Hematopoietic multipotent progenitor cell treated with erythropoietin and hydrocortisone succinate and interleukin-3 and kit ligand, for 17 days (in vitro differentiated cells): ENCODE results near the gene KIT.
"Not testable (repeated sequence)": the region's sequence is repeated elsewhere in the genome, so short reads cannot be mapped to it uniquely, and the experiment has no call there.

ENCODE experiments used
- DNase-seq: peaks from one replicate; pipeline ENCODE4 v3.0.0-alpha.2; 2015; ENCODE audit warnings: low spot score

KIT gene

DNA sequence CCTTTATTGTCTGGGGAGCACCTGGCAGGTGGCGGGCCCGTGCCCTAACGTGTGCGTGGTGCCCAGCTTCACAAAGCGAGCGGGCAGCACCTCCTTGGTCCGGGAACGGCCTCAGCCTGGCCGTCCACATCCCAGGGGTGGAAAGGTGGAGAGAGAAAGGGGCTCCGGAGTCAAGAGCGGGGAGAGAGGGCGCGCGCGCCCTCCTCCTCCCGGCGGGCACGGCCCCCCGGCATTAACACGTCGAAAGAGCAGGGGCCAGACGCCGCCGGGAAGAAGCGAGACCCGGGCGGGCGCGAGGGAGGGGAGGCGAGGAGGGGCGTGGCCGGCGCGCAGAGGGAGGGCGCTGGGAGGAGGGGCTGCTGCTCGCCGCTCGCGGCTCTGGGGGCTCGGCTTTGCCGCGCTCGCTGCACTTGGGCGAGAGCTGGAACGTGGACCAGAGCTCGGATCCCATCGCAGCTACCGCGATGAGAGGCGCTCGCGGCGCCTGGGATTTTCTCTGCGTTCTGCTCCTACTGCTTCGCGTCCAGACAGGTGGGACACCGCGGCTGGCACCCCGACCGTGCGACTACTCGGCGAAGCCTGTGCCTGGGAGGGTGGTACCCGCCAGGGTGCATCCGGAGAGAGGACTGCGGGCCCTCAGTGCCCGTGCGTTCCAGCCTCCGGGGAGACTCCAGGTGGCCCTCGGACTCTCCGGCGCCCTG, at the start of gene KIT:
Gene KIT (plus strand): TSS at position 407 of the 701 bp plus-strand sequence. CDS start 58 bp downstream, at position 465.
- no peak for DNase-seq

DNA sequence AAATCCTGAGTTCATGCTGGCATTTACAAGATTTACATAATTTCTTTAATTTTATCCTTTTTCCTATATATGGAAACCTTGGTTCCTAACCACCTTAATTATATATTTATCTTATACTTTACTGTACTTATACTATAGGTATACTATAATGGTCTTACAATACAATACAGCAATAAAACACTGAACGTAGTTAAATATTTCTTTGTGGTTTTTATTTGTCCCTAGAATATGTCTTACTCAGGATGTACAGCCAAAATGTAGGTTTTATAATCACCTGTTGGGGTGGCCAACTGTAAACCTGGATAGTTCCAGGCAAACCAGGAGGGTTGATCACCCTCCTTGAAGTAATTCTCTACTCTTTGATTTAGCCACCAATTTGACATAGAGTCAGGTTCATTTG, 48.4 kb upstream of the KIT start:
- DNase-seq = no peak

DNA sequence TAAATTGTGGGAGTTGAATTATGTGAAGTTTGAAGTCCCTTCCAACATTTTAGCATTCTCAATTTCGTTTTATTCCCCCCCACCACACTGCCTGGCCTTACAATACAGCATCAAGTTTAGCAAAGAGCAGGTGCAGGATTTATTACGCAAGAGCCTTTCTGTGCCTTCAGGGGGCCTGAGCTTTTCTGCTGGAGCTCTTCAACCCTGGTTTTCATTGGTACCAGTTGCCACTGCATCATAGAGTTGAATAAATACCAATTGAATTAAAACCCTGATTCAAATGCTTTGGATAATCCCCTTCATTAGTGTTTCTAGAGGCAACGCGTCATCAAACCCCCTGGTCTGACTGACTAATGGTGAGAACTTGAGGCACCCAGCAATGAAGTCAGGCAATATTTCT, 43.6 kb upstream of the KIT start:
- no peak for DNase-seq

DNA sequence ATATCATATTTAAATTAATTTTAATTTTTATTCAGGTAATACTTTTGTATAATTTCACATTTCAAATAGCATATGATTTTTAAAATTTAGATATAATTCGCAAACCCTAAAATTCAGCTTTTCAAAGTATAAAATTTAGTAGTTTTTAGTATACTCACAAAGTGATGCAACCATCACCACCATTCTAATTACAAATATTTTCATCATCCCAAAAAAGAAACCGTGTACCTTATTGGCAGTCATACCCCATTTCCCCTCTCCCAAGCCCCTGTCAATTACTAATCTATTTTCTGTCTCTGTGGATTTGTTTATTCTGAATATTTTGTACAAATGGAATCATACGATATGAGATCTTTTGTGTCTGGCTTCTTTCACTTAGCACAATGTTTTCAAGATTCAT, 37.0 kb upstream of the KIT start:
- no peak for DNase-seq

DNA sequence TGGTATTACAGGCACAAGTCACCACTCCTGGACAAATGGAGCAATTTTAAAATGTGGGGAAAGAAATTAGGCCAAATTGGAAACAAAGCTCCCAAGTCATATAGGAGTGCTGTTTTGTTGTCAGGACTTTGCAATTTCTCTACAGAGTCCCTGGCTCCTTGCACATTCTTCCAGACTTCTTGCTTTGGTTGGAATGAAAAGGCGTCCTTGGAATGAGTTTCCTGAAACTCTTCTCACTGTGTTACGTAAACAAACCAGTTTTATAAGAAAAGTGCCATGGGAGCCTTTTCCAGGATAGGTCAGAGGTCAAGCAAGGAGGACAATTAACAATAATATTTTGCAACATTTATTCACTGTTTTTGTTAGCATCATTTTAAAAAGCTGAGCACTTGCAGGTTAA, 32.4 kb upstream of the KIT start:
- no peak for DNase-seq

DNA sequence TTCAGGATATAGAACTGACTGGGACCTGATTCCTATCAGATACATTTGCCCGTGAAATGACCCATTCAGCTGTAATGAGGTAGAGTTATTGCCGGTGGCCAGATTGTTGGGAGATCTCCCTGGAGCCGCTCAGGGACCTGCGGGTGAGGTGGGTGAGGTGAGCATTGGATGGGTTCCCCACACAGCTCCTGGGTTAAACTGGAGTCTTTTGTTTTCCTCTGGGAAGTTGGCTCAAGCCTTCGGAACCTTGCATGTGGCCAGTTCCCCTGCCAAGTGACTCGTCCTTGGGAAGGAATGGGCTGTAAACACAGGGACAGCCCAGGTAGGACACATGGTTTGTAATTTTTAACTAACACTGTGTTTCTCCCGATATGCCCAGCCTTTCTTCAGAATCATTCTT, 31.6 kb upstream of the KIT start:
- DNase-seq = no peak

DNA sequence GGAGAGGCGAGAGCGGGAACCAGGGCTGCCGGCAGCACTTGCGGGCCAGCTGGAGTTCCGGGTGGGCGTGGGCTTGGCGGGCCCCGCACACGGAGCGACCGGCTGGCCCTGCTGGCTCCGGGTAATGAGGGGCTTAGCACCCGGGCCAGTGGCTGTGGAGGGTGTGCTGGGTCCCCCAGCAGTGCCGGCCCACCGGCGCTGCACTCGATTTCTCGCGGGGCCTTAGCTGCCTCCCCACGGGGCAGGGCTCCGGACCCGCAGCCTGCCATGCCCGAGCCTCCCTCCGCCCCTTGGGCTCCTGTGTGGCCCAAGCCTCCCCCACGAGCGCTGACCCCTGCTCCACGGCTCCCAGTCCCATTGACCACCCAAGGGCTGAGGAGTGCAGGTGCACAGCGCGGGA, 25.2 kb upstream of the KIT start:
- DNase-seq = no peak

DNA sequence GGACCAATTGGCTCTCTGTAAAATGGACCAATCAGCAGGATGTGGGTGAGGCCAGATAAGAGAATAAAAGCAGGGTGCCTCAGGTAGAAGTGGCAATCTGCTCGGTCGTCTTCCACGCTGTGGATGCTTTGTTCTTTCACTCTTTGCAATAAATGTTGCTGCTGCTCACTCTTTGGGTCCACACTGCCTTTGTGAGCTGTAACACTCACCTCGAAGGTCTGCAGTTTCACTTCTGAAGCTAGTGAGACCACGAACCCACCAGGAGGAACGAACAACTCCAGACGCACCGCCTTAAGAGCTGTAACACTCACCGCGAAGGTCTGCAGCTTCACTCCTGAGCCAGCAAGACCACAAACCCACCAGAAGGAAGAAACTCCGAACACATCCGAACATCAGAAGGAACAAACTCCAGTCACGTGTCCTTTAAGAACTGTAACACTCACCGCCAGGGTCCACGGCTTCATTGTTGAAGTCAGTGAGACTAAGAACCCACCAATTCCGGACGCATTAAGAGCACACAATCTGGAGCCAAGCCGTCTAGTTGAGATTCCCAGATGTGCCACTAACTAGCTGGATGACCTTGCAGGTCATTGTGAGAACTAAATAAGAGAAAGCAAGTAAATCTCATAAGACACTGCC, 24.5 kb upstream of the KIT start:
- not testable (repeated sequence) for DNase-seq

DNA sequence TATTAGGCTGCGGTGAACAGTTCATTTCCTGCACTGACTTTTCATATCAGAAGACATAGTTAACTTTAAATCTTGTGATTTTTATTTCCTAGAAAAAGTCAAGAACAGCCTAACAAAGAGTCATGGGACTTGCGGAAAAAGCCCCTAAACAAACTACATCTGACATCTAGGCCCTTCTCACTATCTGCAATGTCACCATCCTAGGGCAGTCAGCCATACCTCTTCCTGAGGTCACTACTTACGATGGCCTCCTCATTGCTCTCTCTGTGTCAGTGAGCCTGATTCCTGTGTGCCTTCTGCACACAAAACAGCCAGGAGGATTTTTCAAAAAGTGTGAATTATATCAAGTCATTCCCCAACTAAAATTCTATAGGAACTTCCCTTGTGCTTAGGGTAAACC, 22.4 kb upstream of the KIT start:
- no peak for DNase-seq

DNA sequence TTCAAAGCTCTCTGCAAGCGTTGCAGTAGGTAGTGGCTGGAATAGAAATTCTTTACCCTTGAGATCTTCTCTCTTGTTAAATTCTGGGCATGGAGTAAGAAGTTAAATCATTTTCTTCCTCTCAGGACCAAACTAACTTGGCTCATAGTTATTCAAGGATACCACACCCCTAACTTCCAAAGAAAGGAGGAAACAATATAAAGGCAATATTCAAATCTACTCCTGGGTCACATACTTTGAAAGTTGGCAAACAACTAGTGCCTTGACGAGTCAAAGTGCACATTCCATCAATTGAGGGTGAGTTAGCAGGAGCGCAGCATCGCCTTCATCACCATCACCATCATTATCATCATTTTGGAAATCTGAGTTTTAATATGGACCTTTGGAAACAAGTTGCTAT, 20.4 kb upstream of the KIT start:
- DNase-seq = no peak

DNA sequence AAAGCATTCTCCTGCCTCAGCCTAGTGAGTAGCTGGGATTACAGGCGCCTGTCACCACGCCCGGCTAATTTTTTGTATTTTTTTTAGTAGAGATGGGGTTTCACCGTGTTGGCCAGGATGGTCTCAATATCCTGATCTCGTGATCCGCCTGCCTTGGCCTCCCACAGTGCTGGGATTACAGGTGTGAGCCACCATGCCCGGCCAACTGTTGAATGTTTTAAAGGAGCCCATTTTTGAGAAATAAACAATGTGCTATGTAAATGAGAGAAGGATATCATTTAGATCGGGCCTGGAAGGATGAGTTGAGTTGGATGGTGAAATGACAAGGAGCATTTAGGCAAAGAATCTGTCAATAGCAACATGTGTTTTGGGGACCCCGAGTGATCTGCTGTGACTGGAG, 16.7 kb upstream of the KIT start:
- DNase-seq = not testable (repeated sequence)

DNA sequence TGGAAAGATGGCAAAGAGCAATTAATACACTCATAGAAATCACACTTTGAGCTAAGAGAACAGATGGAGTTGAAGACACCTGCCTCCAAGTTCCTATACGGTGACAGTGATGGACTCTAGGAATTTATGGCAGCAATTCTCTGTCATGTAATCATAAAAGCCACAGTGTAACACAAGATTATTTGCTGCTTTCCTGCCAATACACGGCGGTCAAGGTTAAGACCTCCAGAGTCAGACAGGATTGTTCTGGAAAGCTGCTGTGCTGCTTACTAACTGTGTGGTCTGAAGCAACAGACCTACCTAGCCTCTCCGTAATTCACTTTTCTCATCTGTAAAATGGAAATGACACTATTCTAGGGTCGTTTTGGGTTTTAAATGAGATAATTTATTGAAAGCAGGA, 14.6 kb upstream of the KIT start:
- DNase-seq = no peak

DNA sequence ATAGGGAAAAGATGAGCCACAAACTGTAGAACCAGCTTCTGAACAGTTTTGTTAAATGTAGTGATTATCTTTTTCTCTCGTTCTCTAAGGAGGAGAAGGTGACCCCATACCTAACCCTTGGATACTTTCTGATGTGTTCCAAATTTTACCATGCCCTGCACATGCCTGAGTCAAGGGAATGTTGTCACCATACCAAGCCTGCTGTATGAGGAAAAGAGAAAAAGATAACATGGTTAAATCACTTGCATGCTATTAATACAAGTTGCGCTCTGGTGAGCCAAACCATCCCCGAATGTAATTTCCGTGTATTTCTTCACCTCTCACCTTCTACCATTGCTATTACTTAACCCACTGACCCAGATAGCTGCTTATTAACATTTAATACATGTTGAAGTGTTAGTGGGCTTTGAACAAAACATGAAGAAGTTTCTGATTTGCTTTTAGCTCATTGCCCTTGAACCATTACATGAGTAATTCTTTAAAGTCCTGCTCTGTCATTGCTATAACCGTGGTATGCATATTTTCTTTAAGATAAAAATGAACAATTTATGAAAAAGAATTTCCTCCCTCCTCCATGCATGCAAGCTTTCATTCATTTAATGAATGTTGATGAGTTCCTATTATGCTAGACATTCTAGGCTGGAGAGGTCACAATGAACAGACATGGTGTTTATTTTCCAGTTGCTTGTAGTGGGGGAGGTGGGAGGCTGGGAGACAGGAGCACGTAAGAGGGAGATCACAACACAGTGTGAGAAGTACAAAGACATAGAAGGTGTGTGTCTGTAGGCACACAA, 13.6 kb upstream of the KIT start:
- no peak for DNase-seq

DNA sequence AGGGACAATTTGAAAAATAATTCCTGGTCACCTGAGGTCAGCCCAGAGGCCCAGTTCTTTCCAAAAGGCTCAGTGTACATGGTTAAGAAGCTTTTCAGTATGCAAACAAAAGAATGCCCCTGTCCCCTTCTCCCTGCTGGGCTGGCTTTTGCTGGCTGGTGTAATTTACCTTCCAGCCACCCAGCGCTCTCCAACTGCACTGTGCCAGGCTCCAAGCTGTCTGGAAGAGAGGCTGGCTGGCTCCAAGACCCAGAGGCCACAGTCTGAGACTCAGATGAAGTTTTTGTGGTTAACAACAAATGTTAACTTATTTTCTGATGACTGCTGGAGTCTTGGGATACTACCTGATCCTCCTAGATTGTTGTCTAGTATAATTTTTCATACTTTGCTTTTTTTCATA, 11.9 kb upstream of the KIT start:
- no peak for DNase-seq

DNA sequence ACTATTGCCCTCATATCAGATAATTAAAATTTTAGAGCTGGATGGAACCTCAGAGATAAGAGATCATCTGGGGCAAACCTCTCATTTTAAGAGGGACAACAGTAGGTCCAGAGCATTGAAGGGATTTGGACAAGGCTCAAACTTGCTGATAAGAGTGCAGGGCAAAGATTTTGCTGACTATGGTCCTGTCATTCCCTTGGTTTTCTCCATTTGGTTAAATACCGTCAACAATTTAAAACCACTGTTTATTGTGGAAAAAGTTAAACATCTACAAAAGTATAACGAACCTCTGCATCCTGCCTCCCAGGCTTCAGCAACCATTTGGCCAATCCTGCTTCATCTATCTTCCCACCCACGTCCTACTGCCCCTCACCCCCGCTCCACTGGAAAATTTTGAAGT, 10.7 kb upstream of the KIT start:
- DNase-seq = no peak

DNA sequence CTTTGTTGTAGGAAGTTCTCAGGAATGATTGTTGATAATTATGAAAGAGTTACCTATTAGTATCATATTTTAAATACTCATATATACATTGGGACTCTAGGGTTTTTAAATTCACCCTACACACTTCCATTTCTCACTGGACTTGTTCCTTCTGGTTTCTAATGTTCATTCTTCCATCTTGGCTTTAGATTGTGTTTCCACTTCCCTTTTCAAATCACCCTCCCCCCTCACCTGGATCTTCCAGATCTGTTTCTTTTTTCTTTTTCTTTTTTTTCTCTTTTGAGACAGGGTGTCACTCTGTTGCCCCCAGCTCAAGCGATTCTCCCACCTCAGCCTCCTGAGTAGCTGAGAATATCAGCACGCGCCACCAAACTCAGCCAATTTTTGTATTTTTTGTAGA, 6.7 kb upstream of the KIT start:
- no peak for DNase-seq

DNA sequence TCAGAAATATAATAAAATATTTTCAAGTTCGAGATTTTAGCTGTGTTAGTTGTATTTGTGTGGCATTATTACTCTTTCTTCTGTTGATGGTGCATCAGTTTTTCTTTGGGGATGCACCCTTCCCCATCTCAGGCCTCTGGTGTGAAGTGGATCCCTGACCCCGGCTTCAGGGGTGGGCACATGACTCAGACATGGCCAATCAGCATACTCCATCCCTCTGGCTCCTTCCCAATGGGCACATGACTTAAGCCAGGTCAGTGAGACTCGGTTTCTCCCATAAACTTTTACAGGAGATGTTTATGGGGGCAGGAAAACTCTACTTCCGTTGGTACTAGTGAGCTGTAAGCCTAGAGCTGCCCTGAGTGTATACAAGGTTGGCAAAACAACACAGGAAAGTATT, 3.0 kb upstream of the KIT start:
- DNase-seq = no peak

DNA sequence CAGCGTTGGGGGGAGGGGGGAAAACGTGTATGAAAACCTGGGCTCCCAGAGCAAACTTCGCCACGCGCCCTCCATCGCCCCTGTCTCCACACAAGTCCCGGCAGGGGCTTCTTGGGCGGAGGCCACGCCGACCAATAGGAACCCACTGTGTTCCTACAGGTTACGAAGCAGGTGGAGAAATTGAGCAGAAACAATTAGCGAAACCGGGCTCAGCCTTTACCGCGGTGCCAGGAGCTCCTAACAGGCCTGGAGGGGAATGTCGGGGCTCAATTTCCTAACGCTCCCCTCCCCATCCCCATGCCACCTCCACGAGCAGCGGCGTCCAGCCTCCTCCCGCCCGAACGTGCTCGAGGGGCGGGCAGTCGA, 589 bp upstream of the KIT start:
- DNase-seq = no peak

DNA sequence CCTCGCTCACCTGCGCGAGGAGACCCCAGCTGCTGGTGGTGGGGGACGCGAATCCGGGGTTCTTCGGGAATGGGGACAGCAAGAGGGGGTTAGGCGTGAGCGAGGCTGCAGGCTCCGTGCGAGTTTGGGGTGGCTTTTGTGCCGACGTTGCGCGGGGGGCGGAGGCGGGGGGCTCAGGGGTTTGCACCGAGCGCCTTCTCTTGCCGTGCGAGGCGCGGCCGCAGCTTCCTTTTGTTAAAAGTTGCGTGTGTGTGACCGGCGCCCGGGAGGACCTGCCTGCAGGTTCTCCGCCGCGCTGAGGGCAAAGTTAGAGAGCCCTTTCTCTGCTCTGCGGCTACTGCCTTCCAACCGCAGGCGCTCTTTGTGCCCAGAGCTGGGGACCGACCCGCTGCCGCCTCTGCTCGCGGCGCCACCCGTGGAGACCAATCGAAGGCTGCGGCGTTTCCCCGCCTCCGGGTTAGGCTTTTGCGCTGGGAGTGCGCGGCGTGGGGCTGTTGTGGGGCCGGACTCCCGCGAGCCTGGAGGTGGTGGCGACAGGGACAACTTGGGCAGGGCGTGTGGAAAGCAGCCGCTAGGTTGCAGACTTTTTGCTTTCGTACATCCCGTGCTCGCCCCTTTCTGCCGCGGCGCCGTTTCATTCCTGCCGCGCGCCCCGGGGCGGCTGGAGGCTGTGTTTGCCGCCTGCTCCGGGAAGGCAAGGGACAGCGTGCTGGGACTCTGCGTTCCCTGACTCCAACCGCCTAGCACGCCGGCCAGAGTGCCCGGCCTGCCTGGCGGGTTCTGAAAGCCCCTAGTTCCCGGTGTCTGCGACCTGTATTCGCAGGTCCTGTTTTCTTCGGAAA, 716 bp downstream of the KIT start:
- DNase-seq = peak; percentile 32

DNA sequence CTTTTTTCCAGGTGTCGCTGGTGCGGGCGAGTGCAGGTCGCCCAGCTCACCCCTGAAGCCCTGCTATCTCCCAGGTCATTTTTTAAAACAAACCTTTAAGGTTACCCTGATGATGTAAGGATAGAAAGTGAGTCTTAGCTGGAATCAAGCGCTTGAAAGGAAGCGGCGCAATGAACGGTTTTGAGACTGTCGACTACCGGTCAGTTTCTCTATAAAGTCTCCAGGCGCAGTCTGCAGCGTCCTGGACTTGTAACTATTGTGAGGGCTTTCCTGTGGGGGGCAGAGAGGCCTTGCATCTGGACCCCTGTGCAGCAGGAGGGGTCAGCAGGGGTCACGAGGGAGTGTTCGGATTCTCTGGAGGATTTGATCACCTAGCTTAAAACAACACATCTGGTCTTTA, 1.6 kb downstream of the KIT start:
- peak; percentile 27 for DNase-seq

DNA sequence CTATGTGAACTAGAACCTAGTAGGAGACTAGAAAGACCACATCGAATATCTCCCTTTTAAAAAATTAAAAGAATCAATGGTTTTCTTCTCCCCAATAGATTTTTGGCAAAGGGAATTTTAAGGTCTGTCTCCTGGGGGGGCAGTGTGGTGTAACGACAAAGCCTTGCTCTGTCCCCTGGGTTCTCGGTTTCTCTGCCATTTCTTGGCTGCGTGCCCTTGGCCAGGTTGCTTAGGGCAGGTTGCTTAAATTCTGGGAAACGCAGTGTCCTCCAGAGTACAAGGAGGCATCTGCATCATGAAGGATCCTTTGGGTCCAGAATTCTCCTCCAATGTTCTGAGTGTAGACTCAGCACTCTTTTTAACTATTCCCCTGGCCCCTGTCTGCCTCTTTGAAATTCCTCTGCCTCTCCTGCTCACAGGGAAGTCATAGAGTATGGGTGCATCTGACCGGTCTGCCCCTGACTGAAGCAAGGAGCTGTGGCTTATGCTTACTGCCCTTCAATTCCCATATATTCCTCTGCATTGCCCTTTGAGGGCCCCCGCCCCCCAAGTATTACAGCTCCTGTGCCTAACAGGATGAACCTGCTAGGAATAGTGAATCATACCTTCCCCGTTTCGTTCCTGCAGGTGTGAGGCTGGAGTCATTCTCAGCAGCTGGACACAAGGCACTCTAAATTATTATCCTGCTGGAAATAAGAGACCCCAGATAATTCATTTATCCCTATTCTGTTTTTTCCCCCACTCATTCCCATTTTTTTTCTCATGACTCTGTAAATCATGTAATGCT, 2.2 kb downstream of the KIT start:
- DNase-seq = peak; percentile 39

DNA sequence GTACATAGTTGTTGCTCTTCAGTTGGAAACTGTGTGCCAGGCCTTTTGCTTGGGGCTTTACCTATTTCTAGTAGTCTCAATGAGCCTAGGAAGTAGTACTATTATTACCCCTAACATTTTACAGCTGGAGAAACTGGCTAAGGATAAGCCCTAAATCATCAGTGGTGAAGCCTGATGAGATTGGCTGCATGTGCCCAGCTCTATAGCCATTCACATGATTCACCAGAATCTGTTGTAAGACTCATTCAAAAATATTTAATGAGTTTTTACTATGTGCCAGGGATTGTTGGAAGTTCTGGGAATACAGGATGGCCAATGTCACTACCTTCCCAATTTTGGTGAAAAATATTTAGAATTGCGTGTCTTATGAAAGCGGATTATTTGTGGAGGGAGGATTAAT, 2.8 kb downstream of the KIT start:
- DNase-seq = no peak
